Measurements from ENCODE around the gene TPSG1.
"Not testable (repeated sequence)": the region's sequence is repeated elsewhere in the genome, so short reads cannot be mapped to it uniquely, and the experiment has no call there.

The TPSG1 gene

DNA sequence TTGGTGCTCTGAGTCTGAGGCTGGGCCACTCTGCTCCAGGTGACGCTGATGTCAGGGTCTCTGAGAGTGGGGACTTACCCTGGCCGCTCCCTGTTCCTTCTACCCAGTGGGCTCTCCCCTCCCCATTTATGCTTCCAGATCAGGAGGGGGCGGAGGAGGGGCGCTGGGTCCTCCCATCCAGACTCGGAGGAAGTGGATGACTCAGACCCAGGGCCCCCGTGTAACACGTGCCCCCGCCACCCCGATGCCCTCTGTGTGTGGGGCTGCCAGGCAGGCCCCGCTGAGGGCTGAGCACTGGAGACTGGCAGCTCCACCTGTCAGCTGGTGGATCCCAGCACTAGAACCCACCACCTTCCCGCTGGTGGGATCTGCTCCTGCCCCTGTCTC is 5.0 kb upstream of the TPSG1 start, which contains the start of gene TPSB2:
TSS of gene TPSB2 (minus strand) at position 101 of the 387 bp plus-strand sequence. CDS start 233 bp downstream, outside the sequence.
- not testable (repeated sequence) for DNase-seq

DNA sequence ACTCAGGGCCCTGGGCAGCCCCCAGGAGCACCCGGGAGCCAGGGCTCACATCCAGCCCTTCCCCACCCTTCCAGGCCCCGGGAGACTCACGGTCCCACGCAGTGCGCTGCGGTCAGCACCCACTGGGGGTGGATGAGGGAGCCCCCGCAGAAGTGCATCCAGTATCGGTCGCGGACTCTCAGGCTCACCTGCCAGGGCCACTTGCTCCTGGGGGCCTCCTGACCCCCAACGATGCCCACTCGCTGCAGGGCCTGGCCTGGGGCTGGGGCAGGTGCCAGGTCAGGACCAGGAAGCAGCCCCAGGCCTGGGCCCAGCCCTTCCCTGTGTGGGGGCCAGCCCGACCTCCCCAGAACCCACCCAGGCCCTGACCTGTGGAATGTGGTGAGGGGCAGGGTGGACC is 4.4 kb upstream of the TPSG1 start:
- DNase-seq, result not testable (repeated sequence)

DNA sequence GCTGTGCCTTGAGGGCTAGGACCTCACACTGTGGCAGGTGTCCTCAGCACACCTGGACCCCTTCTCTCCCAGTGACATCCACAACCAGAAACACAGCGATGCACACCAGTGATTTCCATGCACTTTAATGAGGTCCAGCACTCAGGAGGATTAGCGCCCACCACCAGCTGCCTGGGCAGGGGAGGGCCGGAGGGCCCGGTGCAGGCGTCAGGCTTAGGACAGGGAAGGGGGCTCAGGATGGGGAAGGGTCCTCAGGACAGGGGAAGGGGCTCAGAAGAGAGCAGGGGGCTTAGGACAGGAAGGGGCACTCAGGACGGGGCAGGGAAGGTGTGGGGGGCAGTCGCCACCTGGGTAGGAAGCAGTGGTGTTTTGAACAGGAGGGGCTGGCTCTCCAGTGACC is 3.2 kb upstream of the TPSG1 start:
- DNase-seq, result not testable (repeated sequence)

DNA sequence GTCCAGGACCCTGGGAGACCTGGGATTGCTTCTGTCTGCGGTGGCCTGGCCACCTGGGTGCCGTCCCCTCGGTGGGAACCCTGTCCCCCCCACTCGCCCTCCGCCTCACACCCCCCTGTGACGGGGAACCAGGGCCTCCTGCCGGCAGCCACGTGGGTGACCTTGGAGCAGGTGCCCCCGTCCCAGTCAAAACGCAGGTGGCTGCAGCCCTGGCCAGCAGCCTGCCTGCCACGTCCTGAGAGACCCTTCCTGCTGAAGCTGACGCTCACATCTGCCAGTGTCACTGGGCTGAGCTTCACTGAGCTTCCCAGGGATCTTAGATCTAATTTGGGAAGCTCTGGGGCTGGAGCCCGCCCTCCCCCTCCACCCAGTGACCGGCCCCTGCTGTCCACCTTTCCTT is 1.6 kb upstream of the TPSG1 start:
- not testable (repeated sequence) for DNase-seq

DNA sequence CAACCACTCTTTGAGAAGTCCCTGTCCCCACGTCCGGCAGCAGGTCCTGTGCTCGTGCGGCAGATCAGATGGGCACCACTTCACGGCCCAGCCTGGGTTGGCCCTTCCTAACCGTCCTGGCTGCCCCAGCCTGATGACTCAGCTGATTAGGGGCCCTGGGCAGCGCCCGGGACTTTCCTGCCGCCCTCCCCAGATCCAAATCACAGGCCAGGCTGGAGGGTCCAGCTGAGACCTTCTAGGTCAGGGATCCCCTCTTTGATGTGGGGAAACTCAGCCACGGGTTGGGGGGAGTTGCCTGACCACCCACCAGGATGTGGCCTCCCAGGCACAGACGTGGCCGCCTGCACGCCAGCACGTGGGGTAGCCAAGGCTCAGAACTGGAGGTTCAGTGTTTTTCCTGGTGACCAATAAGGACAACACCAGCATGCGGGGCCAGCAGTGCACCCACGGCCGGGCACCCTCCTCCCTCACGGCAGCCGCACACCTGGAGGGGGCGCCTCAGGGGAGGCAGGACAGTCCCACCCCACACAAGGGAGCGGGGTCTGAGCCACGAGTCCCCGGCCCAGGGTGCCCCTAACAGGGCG is 752 bp upstream of the TPSG1 start:
- not testable (repeated sequence) for DNase-seq

DNA sequence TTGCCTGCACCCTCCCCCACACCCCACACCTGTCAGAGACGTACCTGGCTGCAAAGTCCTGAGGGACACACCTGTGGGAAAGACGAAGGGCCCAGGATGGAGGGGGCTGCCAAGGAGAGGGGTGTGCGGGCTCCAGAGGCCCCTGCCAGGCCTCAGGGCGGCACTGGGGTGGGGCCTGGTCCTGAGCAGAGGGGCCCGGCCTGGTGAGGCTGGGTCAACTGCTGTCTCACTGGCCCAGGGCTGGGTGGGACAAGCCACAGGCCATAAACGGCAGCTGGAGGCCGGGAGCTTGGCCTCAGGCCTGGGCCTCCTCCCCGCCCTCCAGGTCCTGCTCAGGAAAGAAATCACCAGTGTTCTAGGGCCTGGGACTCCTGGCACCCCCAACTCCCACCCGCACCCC is 510 bp downstream of the TPSG1 start:
- no peak for DNase-seq

DNA sequence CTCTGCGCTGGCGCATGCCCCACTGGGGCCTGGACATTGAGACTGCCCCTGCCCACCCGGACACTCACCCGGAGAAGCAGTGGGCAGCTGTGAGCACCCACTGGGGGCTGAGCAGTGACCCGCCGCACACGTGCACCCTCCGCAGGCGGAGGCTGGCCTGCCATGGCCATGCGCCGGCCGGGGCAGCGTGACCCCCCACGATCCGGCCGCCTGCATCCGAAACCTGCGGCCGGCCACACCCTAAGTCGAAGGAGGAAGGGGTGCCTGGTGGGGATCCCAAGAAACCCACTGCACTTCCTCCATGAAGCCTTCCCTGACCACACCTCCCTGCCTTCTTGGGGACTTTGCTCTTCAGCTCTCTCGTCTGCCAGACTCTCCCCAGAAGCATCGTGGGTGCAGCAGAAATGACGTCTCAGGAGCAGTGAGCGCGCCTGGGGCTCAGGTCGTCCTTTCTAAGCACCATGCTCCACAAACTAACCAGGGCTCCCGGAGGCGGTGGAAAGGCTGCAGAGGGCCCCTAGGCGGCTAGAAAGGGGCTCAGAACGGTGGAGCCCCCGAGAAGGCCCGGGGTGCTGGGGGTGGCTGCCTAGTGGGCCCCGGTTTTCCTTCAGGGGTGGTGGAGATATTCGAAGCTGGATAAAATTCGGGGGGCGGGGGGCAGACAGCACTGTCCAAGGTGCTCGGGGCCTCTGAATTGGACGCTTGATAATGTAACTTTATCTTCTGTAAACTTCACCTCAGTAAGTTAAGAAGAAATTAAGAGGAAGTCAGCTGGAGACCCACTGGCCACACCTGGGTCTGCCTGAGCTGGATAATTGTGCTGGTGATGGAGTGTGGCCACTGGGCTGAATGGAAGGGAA is 1.5 kb downstream of the TPSG1 start:
- DNase-seq, result no peak

DNA sequence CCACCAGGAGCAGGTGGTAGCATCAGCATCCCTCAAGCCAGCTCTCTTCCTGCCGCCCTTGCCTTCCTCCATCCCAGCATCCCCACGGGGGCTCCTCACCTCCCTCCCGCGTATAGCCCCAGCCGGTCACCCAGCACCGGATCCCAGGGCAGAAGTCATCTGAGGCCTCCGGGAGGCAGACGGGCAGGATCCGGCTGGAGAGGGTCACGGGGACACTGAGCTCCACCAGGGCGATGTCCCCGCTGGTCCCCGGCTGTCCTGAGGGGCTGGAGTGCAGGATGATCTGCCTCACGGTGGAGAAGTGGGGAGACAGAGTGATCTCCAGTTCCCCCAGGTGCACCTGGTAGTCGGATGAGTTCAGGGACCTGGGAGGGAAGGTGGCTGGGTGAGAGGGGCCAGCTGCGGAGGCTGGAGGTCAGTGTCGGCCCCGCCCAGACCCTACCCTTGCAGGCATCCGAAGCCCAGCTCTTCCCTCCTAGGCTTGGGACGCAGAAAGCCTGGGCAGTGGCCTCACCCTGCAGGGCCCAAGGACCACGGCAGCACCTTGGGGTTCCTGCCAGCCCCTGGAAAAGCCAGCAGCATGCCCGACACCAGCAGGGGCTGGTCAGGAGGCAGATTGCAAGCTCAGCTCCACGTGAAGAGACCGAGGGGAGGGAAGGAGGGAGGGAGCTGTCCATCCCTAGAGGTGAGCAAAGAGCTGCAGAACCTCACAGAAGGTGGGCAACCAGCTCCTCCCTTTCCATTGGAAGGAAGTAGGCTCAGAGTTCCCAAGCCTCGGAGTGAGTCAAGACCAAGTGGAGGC is 2.3 kb downstream of the TPSG1 start:
- no peak for DNase-seq

DNA sequence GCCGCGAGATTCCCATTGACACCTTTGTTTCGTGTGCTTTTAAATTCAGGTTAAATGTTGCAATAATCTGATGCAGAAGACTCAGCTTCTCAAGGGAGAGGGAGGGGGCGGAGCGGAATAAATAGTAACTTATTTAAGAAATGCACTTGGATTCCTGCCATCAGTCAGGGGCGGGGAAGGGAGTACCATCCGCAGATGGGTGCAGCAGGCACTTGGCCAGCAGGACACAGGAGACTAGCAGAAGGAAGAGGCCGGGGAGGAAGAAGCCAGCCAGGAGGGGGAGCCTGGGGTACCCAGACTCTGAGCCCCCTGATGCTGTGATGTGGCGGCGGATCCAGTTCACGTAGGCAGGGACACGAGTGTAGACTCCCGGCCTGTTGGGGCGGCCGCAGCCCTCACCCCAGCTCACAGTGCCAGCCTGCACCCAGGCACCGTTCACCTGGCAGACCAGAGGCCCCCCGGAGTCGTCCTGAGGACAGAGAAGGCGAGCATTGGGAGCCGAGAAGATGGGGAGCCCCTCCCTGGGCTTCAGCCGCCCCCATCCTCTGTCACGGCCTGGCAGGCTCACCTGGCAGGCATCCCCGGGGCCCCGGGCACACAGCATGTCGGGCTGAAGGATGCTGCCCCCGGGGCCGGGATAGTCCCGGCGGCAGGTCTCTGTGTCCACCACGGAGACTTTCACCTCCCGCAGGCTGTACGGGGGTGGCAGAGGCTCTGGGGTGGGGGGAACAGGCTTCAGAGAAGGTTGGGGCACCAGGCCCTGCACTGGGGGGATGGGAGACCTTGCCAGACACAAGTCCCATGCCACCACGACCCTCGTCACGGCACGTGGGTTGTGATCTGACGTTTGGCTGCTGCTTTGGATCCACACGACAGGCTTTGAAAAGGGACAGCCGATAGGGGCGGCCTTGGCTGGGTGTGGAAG is 3.2 kb downstream of the TPSG1 start:
- DNase-seq, result no peak

DNA sequence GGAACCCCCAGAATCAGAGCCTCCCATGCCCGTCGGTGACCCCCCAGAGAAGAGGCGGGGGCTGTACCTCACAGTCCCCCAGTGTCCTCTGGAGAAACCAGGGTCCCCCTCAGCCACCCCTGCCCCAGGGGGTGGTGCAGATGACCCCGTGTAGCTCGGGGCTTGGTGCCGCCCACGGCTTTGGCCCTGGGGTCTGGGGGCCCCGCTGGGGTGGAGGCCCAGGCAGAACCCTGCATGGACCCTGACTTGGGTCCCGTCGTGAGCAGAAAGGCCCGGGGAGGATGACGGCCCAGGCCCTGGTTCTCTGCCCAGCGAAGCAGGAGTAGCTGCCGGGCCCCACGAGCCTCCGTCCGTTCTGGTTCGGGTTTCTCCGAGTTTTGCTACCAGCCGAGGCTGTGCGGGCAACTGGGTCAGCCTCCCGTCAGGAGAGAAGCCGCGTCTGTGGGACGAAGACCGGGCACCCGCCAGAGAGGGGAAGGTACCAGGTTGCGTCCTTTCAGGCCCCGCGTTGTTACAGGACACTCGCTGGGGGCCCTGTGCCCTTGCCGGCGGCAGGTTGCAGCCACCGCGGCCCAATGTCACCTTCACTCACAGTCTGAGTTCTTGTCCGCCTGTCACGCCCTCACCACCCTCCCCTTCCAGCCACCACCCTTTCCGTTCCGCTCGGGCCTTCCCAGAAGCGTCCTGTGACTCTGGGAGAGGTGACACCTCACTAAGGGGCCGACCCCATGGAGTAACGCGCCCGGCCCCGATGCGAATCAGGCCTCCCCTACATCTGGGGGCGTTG is 4.0 kb downstream of the TPSG1 start:
- DNase-seq, result no peak

DNA sequence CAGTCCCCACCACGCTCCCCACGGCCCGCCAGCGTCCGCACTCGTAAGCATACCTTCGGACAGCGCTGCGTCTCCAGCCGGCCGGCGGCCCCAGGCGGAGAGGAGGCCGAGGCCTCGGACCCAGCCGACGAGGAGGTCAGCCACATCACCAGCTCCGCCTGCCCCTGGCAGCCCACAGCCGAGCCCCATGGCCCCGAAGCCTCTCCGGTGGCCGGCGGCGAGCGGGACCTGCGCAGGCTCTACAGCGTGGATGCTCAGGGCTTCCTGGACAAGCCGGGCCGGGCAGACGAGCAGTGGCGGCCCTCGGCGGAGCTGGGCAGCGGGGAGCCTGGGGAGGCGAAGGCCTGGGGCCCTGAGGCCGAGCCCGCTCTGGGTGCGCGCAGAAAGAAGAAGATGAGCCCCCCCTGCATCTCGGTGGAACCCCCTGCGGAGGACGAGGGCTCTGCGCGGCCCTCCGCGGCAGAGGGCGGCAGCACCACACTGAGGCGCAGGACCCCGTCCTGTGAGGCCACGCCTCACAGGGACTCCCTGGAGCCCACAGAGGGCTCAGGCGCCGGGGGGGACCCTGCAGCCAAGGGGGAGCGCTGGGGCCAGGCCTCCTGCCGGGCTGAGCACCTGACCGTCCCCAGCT is 4.9 kb downstream of the TPSG1 start:
- DNase-seq, result no peak

DNA sequence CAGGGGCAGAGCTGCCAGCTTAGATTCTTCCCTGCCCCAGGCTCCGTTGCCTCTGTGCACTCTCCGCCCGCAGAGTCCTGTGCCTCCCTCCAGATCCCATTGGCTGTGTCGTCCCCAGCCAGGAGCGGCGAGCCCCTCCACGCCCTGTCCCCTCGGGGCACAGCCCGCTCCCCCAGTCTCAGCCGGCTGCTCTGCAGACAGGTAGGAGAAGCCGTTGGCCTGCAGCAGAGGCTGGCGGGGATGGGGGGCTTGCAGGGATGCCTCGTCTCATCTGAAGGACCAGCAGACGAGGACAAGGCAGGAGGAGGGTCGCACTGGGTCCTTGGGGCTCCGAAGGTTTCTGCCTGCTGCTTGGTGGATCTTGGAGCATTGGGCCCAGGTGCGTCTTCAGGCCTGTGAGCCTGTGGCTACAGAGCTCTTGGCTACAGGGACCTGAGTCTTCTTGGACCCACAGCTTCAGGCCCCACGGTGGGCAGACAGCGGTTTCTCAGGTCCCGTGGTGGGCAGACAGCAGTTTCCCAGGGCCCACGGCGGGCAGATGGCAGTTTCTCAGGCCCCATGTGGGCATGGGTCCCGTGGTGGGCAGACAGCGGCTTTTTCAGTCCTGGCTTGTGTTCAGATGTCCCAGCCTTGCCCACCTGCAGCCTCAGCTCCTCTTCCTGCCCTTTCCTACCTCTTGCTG is 6.0 kb downstream of the TPSG1 start:
- DNase-seq, result no peak

DNA sequence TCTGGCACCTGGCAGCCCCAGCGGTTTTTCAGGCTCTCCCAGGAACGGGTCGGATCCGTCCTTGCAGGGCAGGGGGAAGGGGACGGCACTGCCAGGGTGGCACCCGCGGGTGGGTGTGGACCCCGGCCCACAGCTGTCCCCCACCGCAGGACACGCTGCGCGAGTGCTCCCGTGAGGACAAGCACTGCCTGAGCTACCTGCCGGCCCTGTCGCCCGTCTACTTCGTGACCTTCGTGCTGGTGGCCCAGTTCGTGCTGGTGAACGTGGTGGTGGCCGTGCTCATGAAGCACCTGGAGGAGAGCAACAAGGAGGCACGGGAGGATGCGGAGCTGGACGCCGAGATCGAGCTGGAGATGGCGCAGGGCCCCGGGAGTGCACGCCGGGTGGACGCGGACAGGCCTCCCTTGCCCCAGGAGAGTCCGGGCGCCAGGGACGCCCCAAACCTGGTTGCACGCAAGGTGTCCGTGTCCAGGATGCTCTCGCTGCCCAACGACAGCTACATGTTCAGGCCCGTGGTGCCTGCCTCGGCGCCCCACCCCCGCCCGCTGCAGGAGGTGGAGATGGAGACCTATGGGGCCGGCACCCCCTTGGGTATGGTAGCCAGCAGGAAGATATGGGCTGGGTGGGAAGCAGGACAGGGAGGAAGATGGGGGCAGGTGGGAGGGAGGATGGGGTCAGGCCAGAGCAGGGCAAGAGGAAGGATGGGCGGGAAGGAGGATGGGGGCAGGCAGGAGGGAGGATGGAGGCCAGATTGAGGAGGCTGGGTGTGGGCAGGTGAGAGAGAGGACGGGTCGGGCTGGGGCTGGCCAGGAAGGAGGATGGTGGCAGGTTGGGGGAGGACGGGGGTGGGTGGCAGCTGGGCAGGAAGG is 6.8 kb downstream of the TPSG1 start:
- DNase-seq, result no peak

DNA sequence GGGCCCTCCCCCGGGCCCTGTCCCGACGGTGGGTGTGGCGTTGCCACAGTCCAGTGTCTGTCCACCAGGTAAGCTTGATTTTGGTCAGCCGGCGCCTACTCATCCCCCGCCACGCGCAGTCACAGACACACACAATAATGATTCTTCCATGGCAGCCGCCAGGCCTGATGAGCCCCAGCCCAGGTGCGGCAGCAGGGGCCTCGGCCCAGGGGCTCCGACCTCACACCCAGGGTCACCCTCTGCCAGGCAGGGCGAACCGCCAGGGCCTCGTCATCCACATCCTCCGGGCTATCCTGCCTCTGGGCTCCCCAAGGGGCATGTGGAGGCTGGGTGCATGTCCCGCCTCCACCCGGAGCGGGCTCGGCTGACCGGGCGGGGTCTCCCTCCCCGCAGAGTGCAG is 7.5 kb downstream of the TPSG1 start:
- no peak for DNase-seq

DNA sequence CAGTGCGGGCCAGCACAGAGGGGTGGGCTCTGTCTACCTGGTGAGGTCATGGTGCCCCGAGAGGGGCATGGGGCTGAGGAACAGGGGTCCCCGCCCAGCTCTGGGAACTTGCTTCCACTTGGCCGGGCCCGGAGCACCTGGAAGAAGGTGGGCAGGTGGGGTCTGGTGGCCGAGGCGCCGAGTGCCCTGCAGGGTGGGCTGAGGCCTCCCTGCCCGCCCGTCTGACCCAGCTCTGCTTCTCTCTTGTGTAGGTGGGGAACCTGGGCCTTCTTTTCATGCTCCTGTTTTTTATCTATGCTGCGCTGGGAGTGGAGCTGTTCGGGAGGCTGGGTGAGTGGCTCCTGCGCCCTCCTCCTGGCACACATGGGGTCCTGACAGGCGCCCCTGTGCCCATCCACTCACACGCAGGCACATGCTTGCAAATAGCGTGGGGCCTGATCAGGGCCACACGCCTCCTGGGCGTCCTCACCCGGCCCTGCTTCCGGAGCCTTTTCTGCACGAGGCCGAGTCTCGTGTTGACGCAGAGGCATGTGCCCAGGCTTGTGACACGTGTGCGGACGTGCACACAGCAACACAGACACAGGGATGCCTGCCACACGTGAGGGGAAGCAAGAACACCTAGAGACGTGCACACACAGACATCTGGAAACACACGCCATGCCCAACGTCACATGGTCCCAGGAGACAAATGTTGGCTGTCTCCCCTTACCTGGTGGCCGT is 8.2 kb downstream of the TPSG1 start:
- DNase-seq, result no peak

DNA sequence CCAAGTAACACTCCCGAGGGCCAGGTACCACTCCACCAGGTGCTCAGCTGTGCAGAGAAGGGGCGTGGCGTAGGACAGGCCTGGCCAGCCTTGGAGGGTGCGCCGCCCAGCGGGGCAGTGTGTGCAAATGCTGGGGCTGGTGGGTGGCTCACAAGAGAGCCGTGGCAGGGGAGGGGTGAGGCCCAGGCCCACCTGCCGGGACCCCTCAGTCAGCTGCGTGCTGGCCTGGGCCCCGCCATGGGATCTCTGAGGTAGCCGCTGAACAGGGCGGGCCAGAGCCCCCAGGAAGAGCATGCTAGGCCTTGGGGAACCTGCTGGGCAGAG is 8.8 kb downstream of the TPSG1 start:
- peak; percentile 13 for DNase-seq

DNA sequence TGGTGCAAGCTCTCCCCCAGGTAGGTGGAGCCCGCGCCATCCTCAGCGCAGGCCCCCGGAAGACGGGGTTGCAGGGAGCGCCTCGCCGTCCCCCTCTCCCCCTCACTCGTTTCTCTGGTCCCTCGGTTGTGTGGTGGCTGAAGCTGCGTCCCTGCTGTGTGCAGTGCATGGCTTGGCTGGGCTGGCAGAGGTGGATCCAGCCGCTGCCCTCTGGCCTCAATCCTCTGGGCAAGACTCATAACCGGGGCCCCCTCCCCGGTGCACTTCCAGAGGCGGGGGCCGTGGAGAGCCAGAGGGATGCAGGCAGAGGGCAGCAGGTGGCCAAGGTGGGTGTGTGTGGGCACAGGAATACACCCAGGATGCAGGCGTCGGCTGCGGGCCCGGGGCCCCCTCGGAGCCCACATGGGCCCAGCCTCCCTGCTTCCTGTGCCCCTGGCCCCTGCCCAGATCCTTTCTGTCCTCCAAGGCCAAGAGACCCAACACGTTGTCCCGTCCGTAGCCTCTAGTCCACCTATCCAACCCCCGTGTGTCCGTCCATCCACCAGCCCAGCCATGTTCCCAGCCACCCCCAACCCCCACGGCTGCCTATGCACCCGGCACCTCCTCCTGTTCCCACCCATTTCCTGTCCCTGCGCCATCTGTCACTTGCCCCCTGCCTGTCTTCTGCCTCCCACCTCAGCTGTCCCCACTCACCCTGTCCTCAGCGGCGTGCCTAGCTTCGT is 9.3 kb downstream of the TPSG1 start:
- DNase-seq, result no peak

DNA sequence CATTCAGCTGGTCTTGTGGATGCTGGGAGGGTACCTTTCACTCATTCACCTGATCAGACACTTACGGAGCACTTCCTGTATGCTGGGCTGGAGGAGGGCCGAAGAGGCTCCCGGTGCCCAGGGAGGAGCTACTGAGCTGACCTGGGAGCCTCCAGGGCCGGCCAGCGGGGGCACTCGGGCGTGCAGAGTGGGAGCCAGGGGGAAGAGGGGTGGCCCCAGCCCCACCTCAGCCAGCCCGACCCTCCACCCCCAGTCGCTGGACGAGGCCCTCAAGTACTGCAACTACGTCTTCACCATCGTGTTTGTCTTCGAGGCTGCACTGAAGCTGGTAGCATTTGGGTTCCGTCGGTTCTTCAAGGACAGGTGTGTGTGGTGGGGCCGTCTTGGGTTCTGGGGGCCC is 10.3 kb downstream of the TPSG1 start:
- no peak for DNase-seq

Data from NCI-H526 treated with DMSO at 0.1 percent for 48 hours (cell line).